ENCODE data around the gene MYO16. TPM values are rescaled to one million over a fixed set of nuclear protein-coding genes. Genes with fewer than 3 reads are reported as not detected.

MYO16 gene
- total RNA-seq, 1 experiment from 2014 or later = 0.19 TPM

GRCh38 chr13:108775597-108775996 is 146.2 kb downstream of the MYO16 start:
- CTCF ChIA-PET = no interaction called here
- H3K27ac Mint-ChIP-seq (ENCODE audit: unreplicated experiment) = no peak overlapping the region
- no TSS peak for BruUV-seq (replicated peaks)
- no peaks in the 10 kb centered on the region for H3K9me3 Mint-ChIP-seq (ENCODE audit: low read depth, unreplicated experiment)
- no peak overlapping the region for H3K4me3 Mint-ChIP-seq (ENCODE audit: low read depth, unreplicated experiment)
- no peak for DNase-seq
- peaks cover 20% of the 10 kb centered on the region for H3K4me1 Mint-ChIP-seq (ENCODE audit: low read depth, unreplicated experiment)
- intact Hi-C loops (cut with micrococcal nuclease; ENCODE audit: unreplicated experiment) = loop anchor here (5.0 kb wide), 1 partner anchor 37 kb away; no protein-coding TSS in a partner anchor
- no peaks in the 10 kb centered on the region for H3K36me3 Mint-ChIP-seq (ENCODE audit: insufficient read depth, unreplicated experiment)
- H3K27me3 Mint-ChIP-seq (ENCODE audit: unreplicated experiment) = no peaks in the 10 kb centered on the region
- TF ChIP-seq CTCF (IDR thresholded peaks at IDR 0.05; ENCODE audit: unreplicated experiment) = no peak

- Mint-ChIP-seq H3K27ac (ENCODE audit: unreplicated experiment) (no peak overlapping the region), H3K4me1 (ENCODE audit: low read depth, unreplicated experiment) (peaks cover 20% of the 10 kb centered on the region), H3K36me3 (ENCODE audit: insufficient read depth, unreplicated experiment) (no peaks in the 10 kb centered on the region), H3K27me3 (ENCODE audit: unreplicated experiment) (no peaks in the 10 kb centered on the region), H3K4me3 (ENCODE audit: low read depth, unreplicated experiment) (no peak overlapping the region), H3K9me3 (ENCODE audit: low read depth, unreplicated experiment) (no peaks in the 10 kb centered on the region)
- CTCF ChIA-PET = no interaction called here
- BruUV-seq (replicated peaks) = no TSS peak
- no peak for TF ChIP-seq CTCF (IDR thresholded peaks at IDR 0.05; ENCODE audit: unreplicated experiment)
- DNase-seq = no peak
- intact Hi-C loops (cut with micrococcal nuclease; ENCODE audit: unreplicated experiment) = loop anchor here (5.0 kb wide), 1 partner anchor 36 kb away; no protein-coding TSS in a partner anchor
Measured at GRCh38 chr13:108776650-108777049, 147.2 kb downstream of the MYO16 start.

- no peak for TF ChIP-seq CTCF (IDR thresholded peaks at IDR 0.05; ENCODE audit: unreplicated experiment)
- Mint-ChIP-seq H3K36me3 (ENCODE audit: insufficient read depth, unreplicated experiment) (no peaks in the 10 kb centered on the region), H3K9me3 (ENCODE audit: low read depth, unreplicated experiment) (no peaks in the 10 kb centered on the region), H3K4me3 (ENCODE audit: low read depth, unreplicated experiment) (no peak overlapping the region), H3K27ac (ENCODE audit: unreplicated experiment) (peak overlapping the region; percentile 69), H3K27me3 (ENCODE audit: unreplicated experiment) (no peaks in the 10 kb centered on the region), H3K4me1 (ENCODE audit: low read depth, unreplicated experiment) (peaks cover 20% of the 10 kb centered on the region)
- DNase-seq = no peak
- intact Hi-C loops (cut with micrococcal nuclease; ENCODE audit: unreplicated experiment) = loop anchor here (5.0 kb wide), 1 partner anchor 35 kb away; no protein-coding TSS in a partner anchor
- no TSS peak for BruUV-seq (replicated peaks)
- CTCF ChIA-PET = no interaction called here
Measured at GRCh38 chr13:108777421-108778420, 148.3 kb downstream of the MYO16 start.

- no TSS peak for BruUV-seq (replicated peaks)
- no peak for TF ChIP-seq CTCF (IDR thresholded peaks at IDR 0.05; ENCODE audit: unreplicated experiment)
- H3K36me3 Mint-ChIP-seq (ENCODE audit: insufficient read depth, unreplicated experiment) = no peaks in the 10 kb centered on the region
- H3K27ac Mint-ChIP-seq (ENCODE audit: unreplicated experiment) = no peak overlapping the region
- intact Hi-C loops (cut with micrococcal nuclease; ENCODE audit: unreplicated experiment) = loop anchor here (5.0 kb wide), 1 partner anchor 33 kb away; no protein-coding TSS in a partner anchor
- H3K27me3 Mint-ChIP-seq (ENCODE audit: unreplicated experiment) = no peaks in the 10 kb centered on the region
- peaks cover 20% of the 10 kb centered on the region for H3K4me1 Mint-ChIP-seq (ENCODE audit: low read depth, unreplicated experiment)
- CTCF ChIA-PET = no interaction called here
- no peak for DNase-seq
- H3K9me3 Mint-ChIP-seq (ENCODE audit: low read depth, unreplicated experiment) = no peaks in the 10 kb centered on the region
- no peak overlapping the region for H3K4me3 Mint-ChIP-seq (ENCODE audit: low read depth, unreplicated experiment)
Measured at GRCh38 chr13:108779308-108779707, 149.9 kb downstream of the MYO16 start.
